ENCODE measurements around the gene LOXHD1.

Gene LOXHD1

DNA sequence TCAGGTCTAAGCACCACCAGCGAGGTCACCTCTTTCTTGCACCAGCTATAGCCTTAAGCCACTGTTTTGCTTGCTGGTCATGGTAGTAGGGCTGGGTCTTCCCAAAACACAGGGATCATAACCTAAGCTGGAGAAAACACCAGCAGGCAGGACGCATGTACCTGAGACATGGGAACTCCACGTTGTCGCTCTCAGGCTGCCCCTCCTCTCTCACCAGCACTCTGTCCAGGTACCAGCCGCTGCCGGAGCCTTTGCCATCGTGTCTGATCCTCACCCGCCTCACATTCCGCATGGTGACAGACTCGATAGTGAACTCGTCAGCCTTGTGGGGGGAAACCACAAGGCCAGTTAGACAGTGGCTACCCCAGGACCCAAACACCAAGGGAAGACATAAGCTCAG is 79.5 kb downstream of the LOXHD1 start:
- no peak overlapping the region for H4K91ac ChIP-seq (ENCODE audit: low read length)
- no peak overlapping the region for H3K4ac ChIP-seq (ENCODE audit: low read depth in 1 of 2, low read length in 2 of 2)
- 83% methylated on average over 11 of the region's 11 CpGs for WGBS
- no peak overlapping the region for H2AFZ ChIP-seq (ENCODE audit: low read depth, low read length)
- H3K4me1 ChIP-seq (ENCODE audit: control insufficient read depth, insufficient read depth, low read depth, low read length): no peaks in the 10 kb centered on the region
- DNase-seq: no peak
- H3K27me3 ChIP-seq (ENCODE audit: control insufficient read depth in 1 of 2, insufficient read depth in 1 of 2, low read length in 2 of 2): no peaks in the 10 kb centered on the region
- H3K36me3 ChIP-seq (ENCODE audit: control insufficient read depth in 1 of 2, insufficient read depth in 2 of 2, low read depth in 1 of 2, low read length in 2 of 2): no peaks in the 10 kb centered on the region
- H3K4me2 ChIP-seq (ENCODE audit: low read length, poor library complexity, severe bottlenecking): no peak overlapping the region
- H3K18ac ChIP-seq (ENCODE audit: low read depth in 1 of 2, low read length in 2 of 2): no peak overlapping the region
- no peak overlapping the region for H2AK5ac ChIP-seq (ENCODE audit: low read length, severe bottlenecking)
- H2BK15ac ChIP-seq (ENCODE audit: low read depth, poor library complexity, severe bottlenecking): no peak overlapping the region
- H2BK12ac ChIP-seq (ENCODE audit: low read length in 2 of 2): no peak overlapping the region
- no peak overlapping the region for H3K9ac ChIP-seq (ENCODE audit: low read length)
- peak overlapping the region in 1 of 2 experiments; percentile 7 for H3K4me3 ChIP-seq (ENCODE audit: insufficient read depth in 1 of 2, low read depth in 1 of 2, low read length in 2 of 2)
- no peak overlapping the region for H4K8ac ChIP-seq (ENCODE audit: low read length)
- no peak overlapping the region for H3K27ac ChIP-seq (ENCODE audit: low read length, poor library complexity, severe bottlenecking)
- H3K23ac ChIP-seq (ENCODE audit: low read length in 2 of 2): no peak overlapping the region
- no peaks in the 10 kb centered on the region for H3K79me1 ChIP-seq (replicated peaks; ENCODE audit: low read length, poor library complexity, severe bottlenecking)
- no peak overlapping the region for H3K14ac ChIP-seq (ENCODE audit: low read length in 2 of 2)
- peaks cover 16% of the 10 kb centered on the region for H3K9me3 ChIP-seq (ENCODE audit: control insufficient read depth, low read length)
- no peak overlapping the region for H2BK120ac ChIP-seq (ENCODE audit: low read depth, low read length)
- no peak overlapping the region for H2BK5ac ChIP-seq (ENCODE audit: low read depth, low read length, poor library complexity, severe bottlenecking)

DNA sequence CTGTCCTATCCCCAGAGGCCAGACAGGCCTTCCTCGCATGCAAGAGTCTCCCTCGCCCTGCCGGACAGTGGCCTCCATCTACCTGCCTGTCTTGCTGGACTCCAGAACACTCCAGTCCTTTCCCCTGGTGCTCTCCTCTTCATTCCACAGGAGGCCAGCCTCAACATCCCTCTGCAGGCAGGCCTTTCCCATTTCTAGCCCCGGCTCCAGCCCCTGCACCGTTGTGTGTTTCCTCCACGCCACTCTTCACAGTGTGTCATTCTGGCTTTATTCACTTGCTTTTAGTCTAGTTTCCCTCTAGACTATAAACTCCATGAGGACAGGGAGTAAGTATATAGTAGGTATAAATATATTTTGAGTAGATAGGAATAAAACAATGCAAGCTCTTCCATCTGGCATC is 81.2 kb downstream of the LOXHD1 start:
- H4K8ac ChIP-seq (ENCODE audit: low read length): no peak overlapping the region
- H3K4me1 ChIP-seq (ENCODE audit: control insufficient read depth, insufficient read depth, low read depth, low read length): no peaks in the 10 kb centered on the region
- H3K14ac ChIP-seq (ENCODE audit: low read length in 2 of 2): no peak overlapping the region
- H3K18ac ChIP-seq (ENCODE audit: low read depth in 1 of 2, low read length in 2 of 2): no peak overlapping the region
- H2BK120ac ChIP-seq (ENCODE audit: low read depth, low read length): no peak overlapping the region
- H2AK5ac ChIP-seq (ENCODE audit: low read length, severe bottlenecking): no peak overlapping the region
- H3K9me3 ChIP-seq (ENCODE audit: control insufficient read depth, low read length): peaks cover 9% of the 10 kb centered on the region
- H2BK5ac ChIP-seq (ENCODE audit: low read depth, low read length, poor library complexity, severe bottlenecking): no peak overlapping the region
- H3K9ac ChIP-seq (ENCODE audit: low read length): no peak overlapping the region
- no peak overlapping the region for H3K4me3 ChIP-seq (ENCODE audit: insufficient read depth in 1 of 2, low read depth in 1 of 2, low read length in 2 of 2)
- WGBS: 83% methylated on average over 5 of the region's 6 CpGs
- no peak overlapping the region for H2BK12ac ChIP-seq (ENCODE audit: low read length in 2 of 2)
- no peak overlapping the region for H3K23ac ChIP-seq (ENCODE audit: low read length in 2 of 2)
- H3K79me1 ChIP-seq (replicated peaks; ENCODE audit: low read length, poor library complexity, severe bottlenecking): no peaks in the 10 kb centered on the region
- no peaks in the 10 kb centered on the region for H3K36me3 ChIP-seq (ENCODE audit: control insufficient read depth in 1 of 2, insufficient read depth in 2 of 2, low read depth in 1 of 2, low read length in 2 of 2)
- H4K91ac ChIP-seq (ENCODE audit: low read length): no peak overlapping the region
- no peak for DNase-seq
- no peak overlapping the region for H3K4me2 ChIP-seq (ENCODE audit: low read length, poor library complexity, severe bottlenecking)
- no peaks in the 10 kb centered on the region for H3K27me3 ChIP-seq (ENCODE audit: control insufficient read depth in 1 of 2, insufficient read depth in 1 of 2, low read length in 2 of 2)
- no peak overlapping the region for H3K4ac ChIP-seq (ENCODE audit: low read depth in 1 of 2, low read length in 2 of 2)
- no peak overlapping the region for H2BK15ac ChIP-seq (ENCODE audit: low read depth, poor library complexity, severe bottlenecking)
- H2AFZ ChIP-seq (ENCODE audit: low read depth, low read length): no peak overlapping the region
- no peak overlapping the region for H3K27ac ChIP-seq (ENCODE audit: low read length, poor library complexity, severe bottlenecking)

GRCh38 chr18:46574743-46575115 is 82.3 kb downstream of the LOXHD1 start:
- H2BK5ac ChIP-seq (ENCODE audit: low read depth, low read length, poor library complexity, severe bottlenecking): no peak overlapping the region
- no peak overlapping the region for H2BK15ac ChIP-seq (ENCODE audit: low read depth, poor library complexity, severe bottlenecking)
- no peaks in the 10 kb centered on the region for H3K36me3 ChIP-seq (ENCODE audit: control insufficient read depth in 1 of 2, insufficient read depth in 2 of 2, low read depth in 1 of 2, low read length in 2 of 2)
- no peak overlapping the region for H4K91ac ChIP-seq (ENCODE audit: low read length)
- no peak overlapping the region for H3K23ac ChIP-seq (ENCODE audit: low read length in 2 of 2)
- no peaks in the 10 kb centered on the region for H3K4me1 ChIP-seq (ENCODE audit: control insufficient read depth, insufficient read depth, low read depth, low read length)
- H3K18ac ChIP-seq (ENCODE audit: low read depth in 1 of 2, low read length in 2 of 2): no peak overlapping the region
- no peak overlapping the region for H4K8ac ChIP-seq (ENCODE audit: low read length)
- no peak overlapping the region for H2AFZ ChIP-seq (ENCODE audit: low read depth, low read length)
- H3K79me1 ChIP-seq (replicated peaks; ENCODE audit: low read length, poor library complexity, severe bottlenecking): no peaks in the 10 kb centered on the region
- no peak overlapping the region for H2BK120ac ChIP-seq (ENCODE audit: low read depth, low read length)
- H3K27ac ChIP-seq (ENCODE audit: low read length, poor library complexity, severe bottlenecking): no peak overlapping the region
- H3K9ac ChIP-seq (ENCODE audit: low read length): no peak overlapping the region
- no peak overlapping the region for H3K4me2 ChIP-seq (ENCODE audit: low read length, poor library complexity, severe bottlenecking)
- H2BK12ac ChIP-seq (ENCODE audit: low read length in 2 of 2): no peak overlapping the region
- WGBS: 66% methylated on average over 2 of the region's 2 CpGs
- no peak overlapping the region for H3K4me3 ChIP-seq (ENCODE audit: insufficient read depth in 1 of 2, low read depth in 1 of 2, low read length in 2 of 2)
- DNase-seq: no peak
- H2AK5ac ChIP-seq (ENCODE audit: low read length, severe bottlenecking): no peak overlapping the region
- no peaks in the 10 kb centered on the region for H3K9me3 ChIP-seq (ENCODE audit: control insufficient read depth, low read length)
- no peaks in the 10 kb centered on the region for H3K27me3 ChIP-seq (ENCODE audit: control insufficient read depth in 1 of 2, insufficient read depth in 1 of 2, low read length in 2 of 2)
- no peak overlapping the region for H3K14ac ChIP-seq (ENCODE audit: low read length in 2 of 2)
- no peak overlapping the region for H3K4ac ChIP-seq (ENCODE audit: low read depth in 1 of 2, low read length in 2 of 2)

DNA sequence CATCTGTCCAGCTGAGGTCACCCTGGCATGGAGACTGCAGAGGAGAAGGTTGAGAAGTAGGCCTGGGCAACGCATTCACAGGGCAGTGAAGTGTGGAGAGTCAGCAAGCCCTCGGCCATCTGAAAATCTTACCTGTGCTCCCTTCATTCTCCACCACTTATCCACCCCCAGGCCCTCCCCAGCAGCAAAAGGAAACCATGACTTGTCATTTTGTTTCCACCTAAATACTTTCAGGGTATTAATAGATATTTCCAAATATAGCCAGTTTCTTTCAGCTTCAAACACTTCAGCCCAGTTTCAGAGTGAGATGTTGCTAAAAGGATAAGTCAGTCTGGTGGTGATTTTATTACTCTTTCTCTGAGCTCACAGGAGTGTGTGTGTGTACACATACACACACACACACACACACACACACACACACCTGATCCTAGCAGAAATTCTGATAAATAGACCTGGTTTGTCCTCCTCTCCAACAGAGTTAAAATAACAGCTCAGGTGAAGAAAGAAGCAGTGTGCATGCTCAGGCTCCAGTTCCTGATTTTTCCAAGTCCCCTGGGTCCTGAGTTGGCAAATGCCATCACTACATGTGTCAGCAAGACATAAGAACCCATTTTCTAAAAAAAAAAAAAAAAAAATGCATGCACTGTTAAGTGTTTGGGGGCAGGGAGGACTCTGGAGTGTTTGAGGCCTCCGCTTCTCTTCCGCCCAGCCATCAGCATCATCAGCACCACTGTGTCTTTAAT is 82.8 kb downstream of the LOXHD1 start:
- H2BK120ac ChIP-seq (ENCODE audit: low read depth, low read length): no peak overlapping the region
- no peaks in the 10 kb centered on the region for H3K4me1 ChIP-seq (ENCODE audit: control insufficient read depth, insufficient read depth, low read depth, low read length)
- H3K4me3 ChIP-seq (ENCODE audit: insufficient read depth in 1 of 2, low read depth in 1 of 2, low read length in 2 of 2): no peak overlapping the region
- no peak overlapping the region for H2BK5ac ChIP-seq (ENCODE audit: low read depth, low read length, poor library complexity, severe bottlenecking)
- no peak overlapping the region for H3K14ac ChIP-seq (ENCODE audit: low read length in 2 of 2)
- H4K8ac ChIP-seq (ENCODE audit: low read length): no peak overlapping the region
- no peak overlapping the region for H3K9ac ChIP-seq (ENCODE audit: low read length)
- H3K9me3 ChIP-seq (ENCODE audit: control insufficient read depth, low read length): no peaks in the 10 kb centered on the region
- H2AK5ac ChIP-seq (ENCODE audit: low read length, severe bottlenecking): no peak overlapping the region
- no peak overlapping the region for H3K4ac ChIP-seq (ENCODE audit: low read depth in 1 of 2, low read length in 2 of 2)
- no peak overlapping the region for H2AFZ ChIP-seq (ENCODE audit: low read depth, low read length)
- no peak overlapping the region for H3K27ac ChIP-seq (ENCODE audit: low read length, poor library complexity, severe bottlenecking)
- H3K27me3 ChIP-seq (ENCODE audit: control insufficient read depth in 1 of 2, insufficient read depth in 1 of 2, low read length in 2 of 2): peaks cover 0 to 4% of the 10 kb centered on the region in 2 experiments
- no peak overlapping the region for H3K23ac ChIP-seq (ENCODE audit: low read length in 2 of 2)
- H3K18ac ChIP-seq (ENCODE audit: low read depth in 1 of 2, low read length in 2 of 2): no peak overlapping the region
- H3K36me3 ChIP-seq (ENCODE audit: control insufficient read depth in 1 of 2, insufficient read depth in 2 of 2, low read depth in 1 of 2, low read length in 2 of 2): no peaks in the 10 kb centered on the region
- no peak overlapping the region for H4K91ac ChIP-seq (ENCODE audit: low read length)
- WGBS: 57% methylated on average over 4 of the region's 4 CpGs
- no peak overlapping the region for H2BK15ac ChIP-seq (ENCODE audit: low read depth, poor library complexity, severe bottlenecking)
- no peaks in the 10 kb centered on the region for H3K79me1 ChIP-seq (replicated peaks; ENCODE audit: low read length, poor library complexity, severe bottlenecking)
- no peak for DNase-seq
- no peak overlapping the region for H2BK12ac ChIP-seq (ENCODE audit: low read length in 2 of 2)
- no peak overlapping the region for H3K4me2 ChIP-seq (ENCODE audit: low read length, poor library complexity, severe bottlenecking)

Data from mesenchymal stem cell (in vitro differentiated cells and primary cell).